CD4-positive, alpha-beta T cell treated with Interleukin-15 for 4 hours (primary cell): Measurements from ENCODE around the gene TMEM30B.
"Not testable (repeated sequence)": the region's sequence is repeated elsewhere in the genome, so short reads cannot be mapped to it uniquely, and the experiment has no call there.

Source experiments
- DNase-seq: peaks from one replicate; pipeline ENCODE4 v3.0.0-alpha.2; 2020; ENCODE audit warnings: low spot score

The TMEM30B gene

GRCh38 chr14:61266436-61266835 is 14.7 kb downstream of the TMEM30B start:
- DNase-seq = no peak

DNA sequence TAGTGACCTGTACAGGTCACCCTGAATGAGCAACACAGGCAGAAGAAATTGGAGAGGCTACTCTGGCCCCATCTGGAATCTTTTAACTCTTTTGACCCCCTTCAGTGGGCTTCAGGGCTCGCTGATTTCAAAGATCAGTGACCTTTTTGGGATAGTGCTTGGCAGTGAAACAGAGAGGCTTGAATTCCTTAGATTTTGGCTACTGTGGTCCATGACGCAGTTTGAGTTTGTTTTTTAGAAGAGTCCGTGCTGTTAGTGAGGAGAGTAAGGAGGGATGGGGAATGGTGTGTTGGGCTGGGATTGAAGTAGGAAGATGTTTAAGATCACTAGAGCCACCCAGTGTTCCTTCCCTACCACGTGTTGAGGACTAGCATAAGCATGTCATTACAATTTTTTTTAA is 16.5 kb downstream of the TMEM30B start:
- no peak for DNase-seq

DNA sequence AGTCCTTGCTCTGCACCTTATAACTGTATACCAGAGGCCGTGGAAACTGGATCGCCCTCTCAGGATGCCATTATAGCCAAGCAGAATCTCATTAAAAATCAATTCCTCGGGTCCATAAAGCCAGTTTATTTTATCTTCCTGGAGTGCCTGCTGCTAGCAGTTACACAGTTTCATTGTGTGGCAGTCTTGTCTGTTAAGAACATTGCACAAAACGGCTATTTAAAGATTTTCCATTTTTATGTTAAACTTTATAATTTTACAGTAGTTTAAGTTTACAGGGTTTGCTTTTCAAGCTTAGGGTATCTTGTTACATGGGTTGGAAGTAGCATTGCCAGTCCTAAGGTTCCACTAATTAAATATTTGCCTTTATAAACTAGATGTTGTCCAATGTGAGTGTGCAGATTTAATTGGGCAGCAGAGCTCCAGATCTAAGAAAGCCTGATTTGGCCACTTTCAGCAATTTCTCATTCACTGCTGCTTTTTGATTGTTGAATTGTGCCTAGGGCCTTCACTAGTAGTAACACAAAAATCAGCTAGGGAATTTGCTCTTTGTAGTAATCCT is 17.0 kb downstream of the TMEM30B start:
- no peak for DNase-seq

GRCh38 chr14:61262082-61262481 is 19.1 kb downstream of the TMEM30B start:
- no peak for DNase-seq

DNA sequence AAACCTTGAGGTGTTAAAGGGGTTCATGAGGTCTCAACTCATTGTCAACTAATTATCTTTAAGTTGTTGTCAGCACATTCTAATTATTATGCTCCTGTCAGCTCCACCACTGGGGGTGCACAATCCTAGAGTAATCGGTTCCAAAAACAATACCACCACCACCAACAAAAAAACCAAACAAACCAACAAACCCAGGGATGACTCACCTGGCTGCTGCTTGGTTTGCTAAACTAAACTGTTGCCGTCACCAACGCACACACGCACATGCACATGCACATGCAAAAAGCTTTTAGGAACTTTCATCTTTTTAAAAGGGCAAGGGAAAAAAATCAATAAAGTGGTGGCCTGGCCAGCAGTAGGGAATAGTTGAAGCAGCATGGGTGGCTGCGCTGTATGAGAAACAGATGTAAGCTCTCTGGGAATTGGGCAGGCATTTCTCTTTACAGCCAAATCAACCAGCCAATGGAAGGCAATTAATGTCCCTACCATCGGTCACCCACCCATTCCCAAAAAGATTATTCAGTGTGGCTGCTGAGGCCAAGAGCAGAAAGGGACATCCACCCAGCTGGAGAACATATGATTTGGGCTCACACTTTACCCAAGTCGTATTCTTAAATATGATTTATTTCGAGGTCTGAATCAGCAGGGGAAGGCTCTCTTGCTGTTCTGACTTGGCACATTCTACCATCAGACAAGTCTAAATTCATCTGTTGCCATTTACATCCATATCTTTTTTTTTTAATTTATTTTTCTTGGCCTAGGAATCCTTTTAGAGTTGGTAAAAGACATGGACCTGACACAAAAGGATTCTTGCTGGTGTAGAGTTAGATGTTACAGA is 20.0 kb downstream of the TMEM30B start:
- DNase-seq = no peak

DNA sequence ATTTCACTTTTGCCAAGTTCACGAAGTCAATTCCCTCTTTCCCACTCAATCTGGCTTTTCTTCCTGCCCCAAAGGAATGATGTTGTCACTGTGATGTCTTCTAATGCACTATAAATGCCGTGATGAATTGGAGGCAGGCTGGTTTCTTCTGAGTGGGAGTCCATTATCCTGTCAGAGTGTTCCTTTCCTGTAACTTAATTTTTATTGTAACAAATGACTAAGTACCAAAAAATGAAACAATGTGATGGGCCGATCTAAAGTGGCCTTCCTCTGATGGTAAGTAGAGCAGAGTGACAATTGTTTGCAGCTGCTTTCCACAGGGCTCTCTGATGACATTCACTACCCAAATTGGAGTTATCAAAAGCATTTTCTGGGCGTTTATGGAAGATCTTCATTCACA is 22.2 kb downstream of the TMEM30B start:
- DNase-seq = no peak

GRCh38 chr14:61257469-61258057 is 23.6 kb downstream of the TMEM30B start:
- no peak for DNase-seq

DNA sequence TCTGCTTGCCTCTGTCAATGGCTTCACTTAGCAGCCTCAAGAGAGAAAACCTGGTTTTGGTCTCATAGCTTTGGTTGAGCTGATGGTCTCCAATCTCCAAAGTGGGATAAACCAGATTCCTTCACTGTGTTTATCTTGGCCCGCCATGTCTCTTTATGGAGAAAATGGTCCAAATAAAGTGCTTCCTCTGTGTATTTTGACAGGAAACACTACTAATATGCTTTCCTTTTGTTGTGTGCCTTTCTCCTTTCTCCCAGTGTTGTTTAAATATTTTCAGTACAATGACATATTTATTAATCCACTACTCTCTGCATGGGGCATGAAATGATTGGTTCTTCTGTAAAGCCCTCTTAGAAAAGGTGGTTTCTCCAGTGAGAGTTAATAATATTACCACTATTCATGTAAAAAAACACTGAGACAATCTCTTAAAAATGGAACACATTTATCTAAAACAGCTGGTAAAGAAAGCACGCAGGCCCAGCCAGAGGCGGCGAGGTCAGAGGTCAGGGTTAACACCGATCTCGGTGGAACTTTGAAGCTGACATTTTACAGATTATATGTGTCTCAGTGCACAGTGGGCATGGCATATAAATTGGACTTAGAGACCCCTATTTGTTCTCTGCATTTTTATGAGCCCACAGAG is 24.2 kb downstream of the TMEM30B start:
- no peak for DNase-seq

DNA sequence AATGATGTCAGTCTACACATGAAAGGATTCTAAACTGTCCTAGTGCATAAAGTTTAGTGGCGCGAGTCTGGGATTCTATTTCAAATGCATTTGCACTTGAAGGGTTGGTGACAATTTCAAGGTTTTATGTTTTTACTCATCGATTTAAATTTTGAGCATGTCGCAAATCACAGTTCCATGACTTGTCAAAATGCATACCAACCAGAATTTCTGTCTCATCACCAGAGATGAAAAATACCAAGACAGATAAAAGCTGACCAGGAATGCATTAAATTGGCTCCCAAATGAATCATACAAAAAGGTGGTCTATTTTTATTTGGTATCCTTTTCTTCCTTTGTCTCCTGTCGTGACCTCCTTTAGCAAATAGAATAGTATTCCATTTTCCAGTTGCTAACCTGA is 25.2 kb downstream of the TMEM30B start:
- no peak for DNase-seq

DNA sequence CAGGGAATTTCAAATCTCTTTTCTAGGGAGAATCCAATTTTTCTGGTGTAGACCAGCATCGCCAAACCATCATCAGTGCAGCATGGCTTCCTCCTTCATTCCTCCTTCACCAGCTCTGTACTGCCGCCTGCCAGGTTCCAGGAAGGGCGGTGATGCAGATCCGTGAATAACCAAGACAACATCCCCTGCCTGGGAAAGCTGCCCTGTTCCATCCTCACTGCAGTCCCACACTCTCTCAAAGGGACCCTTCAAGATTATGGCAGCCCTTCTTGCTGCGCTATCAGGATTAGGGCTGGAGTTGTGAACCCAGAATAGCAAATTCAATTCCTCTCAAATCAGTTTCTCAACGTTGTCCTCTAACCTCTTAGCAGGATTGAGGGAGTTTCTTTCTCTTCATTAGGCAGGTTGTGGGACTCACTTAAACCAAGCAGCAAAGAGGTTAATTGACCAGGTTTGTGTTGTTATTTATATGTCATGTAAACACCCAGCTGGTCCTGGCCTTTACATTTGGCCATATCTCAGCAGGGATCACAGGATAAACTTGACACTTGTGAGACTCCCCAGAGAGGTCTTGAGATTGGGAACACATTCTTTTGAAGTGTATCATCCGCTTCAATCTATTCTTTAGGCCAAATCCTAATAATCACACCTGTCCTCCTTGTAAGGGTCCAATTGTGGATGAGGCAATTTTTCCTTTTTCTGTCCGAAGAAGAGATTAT is 26.2 kb downstream of the TMEM30B start:
- no peak for DNase-seq

DNA sequence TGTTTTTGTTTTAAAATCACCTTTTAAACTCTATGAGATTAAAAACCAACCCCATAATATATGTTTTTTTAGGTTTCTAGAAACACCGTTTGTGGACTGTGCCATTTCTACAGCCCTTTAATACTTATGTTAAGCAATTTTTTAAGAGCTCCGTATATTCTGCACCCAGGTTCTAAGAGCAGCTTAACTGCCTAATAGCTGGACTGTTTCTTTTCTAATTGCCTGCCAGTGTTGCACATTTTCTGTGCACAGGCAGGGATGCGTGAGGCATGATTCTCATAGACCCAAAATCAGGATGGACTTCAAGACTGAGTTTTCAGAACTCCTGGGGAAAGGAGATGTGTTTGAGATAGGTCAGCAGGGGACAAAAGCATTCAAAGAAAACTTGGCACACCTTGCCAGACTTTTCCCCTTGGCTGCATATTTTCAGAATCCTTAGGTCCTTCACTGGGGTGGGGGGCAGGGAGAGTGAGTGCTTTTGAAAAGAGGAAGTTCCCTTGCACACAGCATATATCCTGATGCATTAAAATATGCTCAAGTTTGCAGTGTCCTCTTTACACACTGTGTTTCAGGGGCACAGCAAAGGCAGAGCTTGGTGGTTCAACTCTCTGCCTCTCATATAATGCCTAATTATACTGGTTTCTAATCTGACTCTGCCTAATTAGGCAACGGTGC is 27.9 kb downstream of the TMEM30B start:
- DNase-seq = no peak

GRCh38 chr14:61252369-61253063 is 28.6 kb downstream of the TMEM30B start:
- peak; percentile 62 for DNase-seq

GRCh38 chr14:61250063-61250462 is 31.1 kb downstream of the TMEM30B start:
- no peak for DNase-seq

DNA sequence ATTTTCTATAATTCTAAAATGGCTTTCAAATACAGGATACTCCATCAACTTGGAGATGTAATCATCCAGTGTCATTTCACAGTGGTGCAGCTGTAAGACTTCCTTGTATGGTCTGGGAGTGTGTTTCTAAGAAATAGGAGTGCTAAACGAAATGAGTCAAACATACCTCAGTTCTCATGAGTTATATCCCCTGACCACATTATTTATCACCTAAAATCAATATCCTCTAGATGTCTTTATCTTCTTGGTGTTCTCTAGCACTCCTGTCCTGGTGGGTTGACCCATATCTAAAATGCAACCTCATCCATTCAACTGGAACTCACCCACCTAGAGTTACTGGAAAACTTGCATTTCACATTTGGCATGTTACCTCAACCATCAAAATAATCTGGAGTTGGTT is 33.2 kb downstream of the TMEM30B start:
- DNase-seq = no peak

GRCh38 chr14:61246721-61247120 is 34.4 kb downstream of the TMEM30B start:
- DNase-seq = no peak

DNA sequence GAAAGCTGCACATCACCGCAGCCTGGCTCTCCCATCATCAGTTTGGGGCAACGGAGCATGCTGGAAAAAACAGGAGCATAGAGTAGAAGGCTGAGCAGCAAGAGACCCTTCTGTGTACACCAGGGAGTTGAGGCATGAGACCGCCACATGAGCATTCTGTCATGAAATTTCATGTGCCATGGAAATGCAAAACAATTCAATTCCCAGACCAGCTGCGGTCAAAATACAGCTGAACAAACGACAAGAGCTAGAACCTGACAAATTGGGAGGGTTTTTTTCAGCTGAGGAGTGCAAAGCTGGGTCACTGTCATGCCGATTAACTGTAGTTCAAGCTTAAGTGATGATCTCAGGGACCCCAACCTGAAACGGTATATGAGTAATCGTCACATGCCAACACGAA is 37.1 kb downstream of the TMEM30B start:
- no peak for DNase-seq

- DNase-seq = no peak
Observed at GRCh38 chr14:61240206-61240605, 40.9 kb downstream of the TMEM30B start.

DNA sequence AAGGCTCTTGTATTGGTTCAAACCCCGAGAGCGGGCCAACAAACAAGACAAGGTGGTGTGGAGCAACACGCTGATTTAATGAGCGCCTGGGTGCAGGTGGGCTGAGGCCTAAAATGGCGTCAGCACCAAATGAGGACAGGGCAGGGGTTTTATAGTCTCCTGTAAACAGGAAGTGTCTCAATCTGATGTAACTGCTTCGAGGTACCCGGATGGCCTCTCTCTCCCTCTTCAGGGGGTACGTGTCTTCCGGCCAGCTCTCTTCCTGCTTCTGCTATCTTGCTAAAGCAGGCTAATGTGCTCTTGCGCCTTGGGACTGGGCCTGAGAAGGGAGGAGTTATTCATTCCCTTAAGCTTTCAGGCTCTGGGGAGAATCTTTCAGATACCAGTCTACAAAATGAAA is 41.9 kb downstream of the TMEM30B start:
- not testable (repeated sequence) for DNase-seq

GRCh38 chr14:61238611-61239245 is 42.4 kb downstream of the TMEM30B start:
- no peak for DNase-seq

GRCh38 chr14:61234215-61234916 is 46.8 kb downstream of the TMEM30B start:
- DNase-seq = no peak
